GM23338 (cell line): ENCODE measurements around the gene PGAM5. TPM values are rescaled to one million over a fixed set of nuclear protein-coding genes. Genes with fewer than 3 reads are reported as not detected.

ENCODE experiments used
- ATAC-seq: fragments of 200-7000 bp; cut with Tn5 transposase; 3 replicates; pipeline ENCODE4 v1.9.1; 2020
- DNase-seq: peaks from one replicate; pipeline ENCODE4 v3.0.0-alpha.2; 2015; ENCODE audit warnings: low spot score
- H2AFZ ChIP-seq: fragments of 200-600 bp; sonication (generic); 2 replicates; pipeline ENCODE4 v1.8.0; 2016; ENCODE audit warnings: antibody characterized with exemption, mild to moderate bottlenecking, moderate library complexity
- H3F3A ChIP-seq: fragments of 200-600 bp; sonication (generic); replicated peaks from 2 replicates; pipeline ENCODE4 v1.8.0; 2017; ENCODE audit warnings: antibody characterized with exemption, mixed run types, low read depth
- H3K27ac ChIP-seq: fragments of 200-600 bp; sonication (generic); 2 replicates; pipeline ENCODE4 v1.6.1; 2016; ENCODE audit warnings: low read depth
- H3K27me3 ChIP-seq: fragments of 200-600 bp; sonication (generic); 2 replicates; pipeline ENCODE4 v1.8.0; 2016; ENCODE audit warnings: mild to moderate bottlenecking, mixed run types, moderate library complexity; ENCODE audit not compliant: insufficient read depth
- H3K36me3 ChIP-seq: fragments of 200-600 bp; sonication (generic); 2 replicates; pipeline ENCODE4 v1.8.0; 2016; ENCODE audit warnings: mild to moderate bottlenecking; ENCODE audit not compliant: insufficient read depth
- H3K4me1 ChIP-seq: fragments of 200-600 bp; sonication (generic); 2 replicates; pipeline ENCODE4 v1.8.0; 2016; ENCODE audit warnings: mild to moderate bottlenecking, moderate library complexity; ENCODE audit not compliant: insufficient read depth
- H3K4me2 ChIP-seq: fragments of 200-600 bp; sonication (generic); 2 replicates; pipeline ENCODE4 v1.7.1; 2017; ENCODE audit warnings: mixed run types
- H3K4me3 ChIP-seq: fragments of 200-600 bp; sonication (generic); 2 replicates; pipeline ENCODE4 v1.6.1; 2016; ENCODE audit warnings: mixed run types
- H3K79me2 ChIP-seq: fragments of 200-600 bp; sonication (generic); replicated peaks from 2 replicates; pipeline ENCODE4 v1.8.0; 2017; ENCODE audit warnings: mild to moderate bottlenecking; ENCODE audit not compliant: insufficient read depth
- H3K9me2 ChIP-seq: fragments of 200-600 bp; sonication (generic); 2 replicates; pipeline ENCODE4 v1.8.0; 2017; ENCODE audit not compliant: insufficient read depth
- H4K20me1 ChIP-seq: fragments of 200-600 bp; sonication (generic); replicated peaks from 2 replicates; pipeline ENCODE4 v1.8.0; 2017; ENCODE audit warnings: mild to moderate bottlenecking; ENCODE audit not compliant: insufficient read depth
- H3K27ac Mint-ChIP-seq: 2 replicates; pipeline ENCODE4 v1.8.0; 2020; ENCODE audit warnings: inconsistent platforms, mild to moderate bottlenecking, moderate library complexity, mixed read lengths
- H3K27me3 Mint-ChIP-seq: 3 replicates; pipeline ENCODE4 v1.8.0; 2022; ENCODE audit warnings: low read depth, mild to moderate bottlenecking, moderate library complexity, mixed read lengths, inconsistent platforms; ENCODE audit not compliant: insufficient read depth, poor library complexity
- H3K36me3 Mint-ChIP-seq: 3 replicates; pipeline ENCODE4 v1.8.0; 2021; ENCODE audit warnings: low read depth, mild to moderate bottlenecking, inconsistent platforms, moderate library complexity, mixed read lengths
- H3K4me1 Mint-ChIP-seq: 3 replicates; pipeline ENCODE4 v1.8.0; 2020; ENCODE audit warnings: mild to moderate bottlenecking, inconsistent platforms, mixed read lengths
- H3K4me3 Mint-ChIP-seq: 3 replicates; pipeline ENCODE4 v1.8.0; 2021; ENCODE audit warnings: moderate library complexity, mild to moderate bottlenecking, inconsistent platforms, mixed read lengths
- H3K9me3 Mint-ChIP-seq: 3 replicates; pipeline ENCODE4 v1.8.0; 2020; ENCODE audit warnings: moderate library complexity, mild to moderate bottlenecking, inconsistent platforms, mixed read lengths
- EZH2 ChIP-seq: fragments of 200-600 bp; sonication (generic); IDR thresholded peaks from one replicate; pipeline ENCODE4 v1.8.0; 2017; ENCODE audit warnings: antibody characterized with exemption, mild to moderate bottlenecking, low read depth; ENCODE audit not compliant: unreplicated experiment
- EZH2phosphoT487 ChIP-seq: fragments of 200-600 bp; sonication (generic); IDR thresholded peaks from one replicate; pipeline ENCODE4 v1.8.1; 2018; ENCODE audit warnings: antibody characterized with exemption; ENCODE audit not compliant: unreplicated experiment
- JUNB ChIP-seq: IDR thresholded peaks from one replicate; pipeline ENCODE4 v1.6.1; 2016; ENCODE audit warnings: antibody characterized with exemption; ENCODE audit not compliant: unreplicated experiment
- NANOG ChIP-seq: IDR thresholded peaks from 2 replicates; pipeline ENCODE4 v1.6.1; 2016; ENCODE audit warnings: antibody characterized with exemption, borderline replicate concordance
- POLR2AphosphoS5 ChIP-seq: IDR thresholded peaks from 2 replicates; pipeline ENCODE4 v1.6.1; 2016; ENCODE audit warnings: antibody characterized with exemption, low read depth
- polyA plus RNA-seq: library from polyadenylated mRNA; unstranded; fragments of >200 nt; fragmentation: Nextera tagmentation; extraction: Ambion mirVana; gene quantifications from 2 replicates; pipeline ENCODE4 v1.2.1, GENCODE V29; 2016
- total RNA-seq: library from RNA; depleted of rRNA; stranded (reverse); fragments of >200 nt; shearing (Covaris generic); gene quantifications from 2 replicates; pipeline ENCODE4 v1.2.3, GENCODE V29; 2014
- TF ChIP-seq, protein P1 (sequence below): IDR thresholded peaks from 2 replicates; pipeline ENCODE4 v1.6.1; 2016; ENCODE audit warnings: antibody characterized with exemption
- TF ChIP-seq, protein P2 (sequence below): IDR thresholded peaks from one replicate; pipeline ENCODE4 v1.6.1; 2018; ENCODE audit warnings: antibody characterized with exemption; ENCODE audit not compliant: unreplicated experiment
- TF ChIP-seq, protein P3 (sequence below): fragments of 250-450 bp; sonication (Bioruptor Pico); IDR thresholded peaks from 2 replicates; pipeline ENCODE4 v1.5.0; 2020; ENCODE audit warnings: mild to moderate bottlenecking, moderate library complexity

Gene PGAM5
- total and polyA plus RNA-seq, 2 experiments from 2014 or later = 31.1 to 108 TPM

DNA sequence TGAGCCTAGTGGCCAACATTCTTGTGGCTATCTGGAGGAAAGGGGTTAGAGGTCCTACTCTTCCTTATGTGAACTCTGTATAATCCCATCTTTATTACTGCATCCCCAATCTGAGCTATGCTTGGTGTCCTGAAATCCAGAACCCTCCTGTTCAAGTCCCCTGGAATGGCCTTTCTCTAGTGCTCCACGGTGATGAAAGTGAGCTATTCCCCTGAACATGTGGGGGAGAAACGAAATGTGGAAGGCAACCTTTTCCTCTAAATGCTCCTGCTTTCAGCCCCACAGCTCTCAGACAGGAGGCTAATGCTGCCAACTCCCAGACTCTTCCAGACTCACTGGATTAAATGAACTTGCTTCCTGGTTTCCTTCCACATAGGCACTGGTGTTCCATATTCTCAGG lies 2.5 kb upstream of the PGAM5 start:
- Histone ChIP-seq H3K27me3 (no peaks in the 10 kb centered on the region), H3K4me3 (no peak overlapping the region), H4K20me1 (peaks cover 16% of the 10 kb centered on the region), H3K4me2 (no peak overlapping the region), H3K27ac (no peak overlapping the region), H3F3A (peaks cover 17% of the 10 kb centered on the region), H3K36me3 (no peaks in the 10 kb centered on the region; the same call in 1 of the 2 replicates), H3K4me1 (peaks cover 9% of the 10 kb centered on the region; the same call in 1 of the 2 replicates), H2AFZ (no peak overlapping the region), H3K79me2 (peaks cover 20% of the 10 kb centered on the region), H3K9me2 (no peaks in the 10 kb centered on the region)
- Mint-ChIP-seq H3K4me3 (no peak overlapping the region), H3K4me1 (peaks cover 15% of the 10 kb centered on the region), H3K27me3 (peaks cover 20% of the 10 kb centered on the region), H3K9me3 (peaks cover 13% of the 10 kb centered on the region), H3K36me3 (peaks cover 26% of the 10 kb centered on the region), H3K27ac (no peak overlapping the region)
- DNase-seq (no peak), ATAC-seq (no peak)
- TF ChIP-seq, protein P1, sequence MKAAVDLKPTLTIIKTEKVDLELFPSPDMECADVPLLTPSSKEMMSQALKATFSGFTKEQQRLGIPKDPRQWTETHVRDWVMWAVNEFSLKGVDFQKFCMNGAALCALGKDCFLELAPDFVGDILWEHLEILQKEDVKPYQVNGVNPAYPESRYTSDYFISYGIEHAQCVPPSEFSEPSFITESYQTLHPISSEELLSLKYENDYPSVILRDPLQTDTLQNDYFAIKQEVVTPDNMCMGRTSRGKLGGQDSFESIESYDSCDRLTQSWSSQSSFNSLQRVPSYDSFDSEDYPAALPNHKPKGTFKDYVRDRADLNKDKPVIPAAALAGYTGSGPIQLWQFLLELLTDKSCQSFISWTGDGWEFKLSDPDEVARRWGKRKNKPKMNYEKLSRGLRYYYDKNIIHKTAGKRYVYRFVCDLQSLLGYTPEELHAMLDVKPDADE = no peak
- TF ChIP-seq NANOG (no peak), EZH2 (no peak), JUNB (no peak), POLR2AphosphoS5 (no peak), EZH2phosphoT487 (no peak)
- TF ChIP-seq, protein P2, sequence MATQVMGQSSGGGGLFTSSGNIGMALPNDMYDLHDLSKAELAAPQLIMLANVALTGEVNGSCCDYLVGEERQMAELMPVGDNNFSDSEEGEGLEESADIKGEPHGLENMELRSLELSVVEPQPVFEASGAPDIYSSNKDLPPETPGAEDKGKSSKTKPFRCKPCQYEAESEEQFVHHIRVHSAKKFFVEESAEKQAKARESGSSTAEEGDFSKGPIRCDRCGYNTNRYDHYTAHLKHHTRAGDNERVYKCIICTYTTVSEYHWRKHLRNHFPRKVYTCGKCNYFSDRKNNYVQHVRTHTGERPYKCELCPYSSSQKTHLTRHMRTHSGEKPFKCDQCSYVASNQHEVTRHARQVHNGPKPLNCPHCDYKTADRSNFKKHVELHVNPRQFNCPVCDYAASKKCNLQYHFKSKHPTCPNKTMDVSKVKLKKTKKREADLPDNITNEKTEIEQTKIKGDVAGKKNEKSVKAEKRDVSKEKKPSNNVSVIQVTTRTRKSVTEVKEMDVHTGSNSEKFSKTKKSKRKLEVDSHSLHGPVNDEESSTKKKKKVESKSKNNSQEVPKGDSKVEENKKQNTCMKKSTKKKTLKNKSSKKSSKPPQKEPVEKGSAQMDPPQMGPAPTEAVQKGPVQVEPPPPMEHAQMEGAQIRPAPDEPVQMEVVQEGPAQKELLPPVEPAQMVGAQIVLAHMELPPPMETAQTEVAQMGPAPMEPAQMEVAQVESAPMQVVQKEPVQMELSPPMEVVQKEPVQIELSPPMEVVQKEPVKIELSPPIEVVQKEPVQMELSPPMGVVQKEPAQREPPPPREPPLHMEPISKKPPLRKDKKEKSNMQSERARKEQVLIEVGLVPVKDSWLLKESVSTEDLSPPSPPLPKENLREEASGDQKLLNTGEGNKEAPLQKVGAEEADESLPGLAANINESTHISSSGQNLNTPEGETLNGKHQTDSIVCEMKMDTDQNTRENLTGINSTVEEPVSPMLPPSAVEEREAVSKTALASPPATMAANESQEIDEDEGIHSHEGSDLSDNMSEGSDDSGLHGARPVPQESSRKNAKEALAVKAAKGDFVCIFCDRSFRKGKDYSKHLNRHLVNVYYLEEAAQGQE = no peak
- TF ChIP-seq, protein P3, sequence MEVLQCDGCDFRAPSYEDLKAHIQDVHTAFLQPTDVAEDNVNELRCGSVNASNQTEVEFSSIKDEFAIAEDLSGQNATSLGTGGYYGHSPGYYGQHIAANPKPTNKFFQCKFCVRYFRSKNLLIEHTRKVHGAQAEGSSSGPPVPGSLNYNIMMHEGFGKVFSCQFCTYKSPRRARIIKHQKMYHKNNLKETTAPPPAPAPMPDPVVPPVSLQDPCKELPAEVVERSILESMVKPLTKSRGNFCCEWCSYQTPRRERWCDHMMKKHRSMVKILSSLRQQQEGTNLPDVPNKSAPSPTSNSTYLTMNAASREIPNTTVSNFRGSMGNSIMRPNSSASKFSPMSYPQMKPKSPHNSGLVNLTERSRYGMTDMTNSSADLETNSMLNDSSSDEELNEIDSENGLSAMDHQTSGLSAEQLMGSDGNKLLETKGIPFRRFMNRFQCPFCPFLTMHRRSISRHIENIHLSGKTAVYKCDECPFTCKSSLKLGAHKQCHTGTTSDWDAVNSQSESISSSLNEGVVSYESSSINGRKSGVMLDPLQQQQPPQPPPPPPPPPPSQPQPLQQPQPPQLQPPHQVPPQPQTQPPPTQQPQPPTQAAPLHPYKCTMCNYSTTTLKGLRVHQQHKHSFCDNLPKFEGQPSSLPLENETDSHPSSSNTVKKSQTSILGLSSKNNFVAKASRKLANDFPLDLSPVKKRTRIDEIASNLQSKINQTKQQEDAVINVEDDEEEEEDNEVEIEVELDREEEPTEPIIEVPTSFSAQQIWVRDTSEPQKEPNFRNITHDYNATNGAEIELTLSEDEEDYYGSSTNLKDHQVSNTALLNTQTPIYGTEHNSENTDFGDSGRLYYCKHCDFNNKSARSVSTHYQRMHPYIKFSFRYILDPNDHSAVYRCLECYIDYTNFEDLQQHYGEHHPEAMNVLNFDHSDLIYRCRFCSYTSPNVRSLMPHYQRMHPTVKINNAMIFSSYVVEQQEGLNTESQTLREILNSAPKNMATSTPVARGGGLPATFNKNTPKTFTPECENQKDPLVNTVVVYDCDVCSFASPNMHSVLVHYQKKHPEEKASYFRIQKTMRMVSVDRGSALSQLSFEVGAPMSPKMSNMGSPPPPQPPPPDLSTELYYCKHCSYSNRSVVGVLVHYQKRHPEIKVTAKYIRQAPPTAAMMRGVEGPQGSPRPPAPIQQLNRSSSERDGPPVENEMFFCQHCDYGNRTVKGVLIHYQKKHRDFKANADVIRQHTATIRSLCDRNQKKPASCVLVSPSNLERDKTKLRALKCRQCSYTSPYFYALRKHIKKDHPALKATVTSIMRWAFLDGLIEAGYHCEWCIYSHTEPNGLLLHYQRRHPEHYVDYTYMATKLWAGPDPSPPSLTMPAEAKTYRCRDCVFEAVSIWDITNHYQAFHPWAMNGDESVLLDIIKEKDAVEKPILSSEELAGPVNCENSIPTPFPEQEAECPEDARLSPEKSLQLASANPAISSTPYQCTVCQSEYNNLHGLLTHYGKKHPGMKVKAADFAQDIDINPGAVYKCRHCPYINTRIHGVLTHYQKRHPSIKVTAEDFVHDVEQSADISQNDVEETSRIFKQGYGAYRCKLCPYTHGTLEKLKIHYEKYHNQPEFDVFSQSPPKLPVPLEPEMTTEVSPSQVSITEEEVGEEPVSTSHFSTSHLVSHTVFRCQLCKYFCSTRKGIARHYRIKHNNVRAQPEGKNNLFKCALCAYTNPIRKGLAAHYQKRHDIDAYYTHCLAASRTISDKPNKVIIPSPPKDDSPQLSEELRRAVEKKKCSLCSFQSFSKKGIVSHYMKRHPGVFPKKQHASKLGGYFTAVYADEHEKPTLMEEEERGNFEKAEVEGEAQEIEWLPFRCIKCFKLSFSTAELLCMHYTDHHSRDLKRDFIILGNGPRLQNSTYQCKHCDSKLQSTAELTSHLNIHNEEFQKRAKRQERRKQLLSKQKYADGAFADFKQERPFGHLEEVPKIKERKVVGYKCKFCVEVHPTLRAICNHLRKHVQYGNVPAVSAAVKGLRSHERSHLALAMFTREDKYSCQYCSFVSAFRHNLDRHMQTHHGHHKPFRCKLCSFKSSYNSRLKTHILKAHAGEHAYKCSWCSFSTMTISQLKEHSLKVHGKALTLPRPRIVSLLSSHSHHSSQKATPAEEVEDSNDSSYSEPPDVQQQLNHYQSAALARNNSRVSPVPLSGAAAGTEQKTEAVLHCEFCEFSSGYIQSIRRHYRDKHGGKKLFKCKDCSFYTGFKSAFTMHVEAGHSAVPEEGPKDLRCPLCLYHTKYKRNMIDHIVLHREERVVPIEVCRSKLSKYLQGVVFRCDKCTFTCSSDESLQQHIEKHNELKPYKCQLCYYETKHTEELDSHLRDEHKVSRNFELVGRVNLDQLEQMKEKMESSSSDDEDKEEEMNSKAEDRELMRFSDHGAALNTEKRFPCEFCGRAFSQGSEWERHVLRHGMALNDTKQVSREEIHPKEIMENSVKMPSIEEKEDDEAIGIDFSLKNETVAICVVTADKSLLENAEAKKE (CRISPR knock-in tag) = no peak
